Measurements from ENCODE around the gene DNHD1. TPM values are rescaled to one million over a fixed set of nuclear protein-coding genes. Genes with fewer than 3 reads are reported as not detected.
A peak's percentile ranks its signal among the peaks of the same experiment; 100 is the strongest.

Gene DNHD1
- total RNA-seq, 4 donors from 2014 or later, result 1.3 to 11.8 (median 7.7) TPM

GRCh38 chr11:6498121-6498520, 1.0 kb downstream of the DNHD1 start:
- Histone ChIP-seq H3K27ac (no peak overlapping the region), H3K36me3 (peaks cover 0 to 60% (median 0%) of the 10 kb centered on the region in 3 donors), H3K9me3 (no peaks in the 10 kb centered on the region), H3K4me1 (peaks cover 0 to 16% (median 0%) of the 10 kb centered on the region in 3 donors), H3K27me3 (no peaks in the 10 kb centered on the region), H3K4me3 (no peak overlapping the region)
- no peak for DNase-seq
- TF ChIP-seq POLR2A (IDR thresholded peaks at IDR 0.05) (no peak), CTCF (IDR thresholded peaks at IDR 0.05) (no peak)
- intact Hi-C loops (cut with DNase I), result loop anchor here (10.0 kb wide), 1 partner anchor 273 kb away; no protein-coding TSS in a partner anchor
- 38 to 80% methylated on average over 2 to 4 of the region's 7 CpGs for WGBS, 2 donors

- Histone ChIP-seq H3K9me3 (no peaks in the 10 kb centered on the region), H3K4me3 (no peak overlapping the region), H3K4me1 (peaks cover 0 to 16% (median 0%) of the 10 kb centered on the region in 3 donors), H3K36me3 (peaks cover 0 to 60% (median 0%) of the 10 kb centered on the region in 3 donors), H3K27ac (no peak overlapping the region), H3K27me3 (no peaks in the 10 kb centered on the region)
- TF ChIP-seq CTCF (IDR thresholded peaks at IDR 0.05), result no peak
- no peak for TF ChIP-seq POLR2A (IDR thresholded peaks at IDR 0.05)
- intact Hi-C loops (cut with DNase I), result loop anchor here (10.0 kb wide), 1 partner anchor 274 kb away; no protein-coding TSS in a partner anchor
- 90% methylated on average over 2 of the region's 5 CpGs; no CpG with 5 or more reads in 1 of the 2 donors for WGBS, 2 donors
- DNase-seq, result no peak
These were observed 1.5 kb downstream of the DNHD1 start for GRCh38 chr11:6498544-6498943.

GRCh38 chr11:6502382-6502781, 5.3 kb downstream of the DNHD1 start:
- H3K9me3 ChIP-seq, result no peaks in the 10 kb centered on the region
- no peak overlapping the region for H3K4me3 ChIP-seq
- 94 to 96% methylated on average over 3 of the region's 3 CpGs for WGBS, 2 donors
- DNase-seq, result no peak
- H3K36me3 ChIP-seq, result peaks cover 0 to 54% (median 0%) of the 10 kb centered on the region in 3 donors
- intact Hi-C loops (cut with DNase I), result loop anchor here (10.0 kb wide), 2 partner anchors 58 to 128 kb away; partner anchors contain the start of gene HPX
- H3K27me3 ChIP-seq, result no peaks in the 10 kb centered on the region
- H3K27ac ChIP-seq, result no peak overlapping the region
- H3K4me1 ChIP-seq, result peaks cover 0 to 21% (median 0%) of the 10 kb centered on the region in 3 donors
- TF ChIP-seq POLR2A (IDR thresholded peaks at IDR 0.05) (no peak), CTCF (IDR thresholded peaks at IDR 0.05) (no peak)

- H3K9me3 ChIP-seq, result no peaks in the 10 kb centered on the region
- 73 to 77% methylated on average over 3 of the region's 3 CpGs for WGBS, 2 donors
- H3K4me1 ChIP-seq, result peaks cover 0 to 11% (median 0%) of the 10 kb centered on the region in 3 donors
- no peak for DNase-seq
- intact Hi-C loops (cut with DNase I), result loop anchor here (10.0 kb wide), 2 partner anchors 59 to 129 kb away; partner anchors contain the start of gene HPX
- H3K27ac ChIP-seq, result no peak overlapping the region
- H3K36me3 ChIP-seq, result peaks cover 0 to 45% (median 0%) of the 10 kb centered on the region in 3 donors
- TF ChIP-seq CTCF (IDR thresholded peaks at IDR 0.05) (no peak), POLR2A (IDR thresholded peaks at IDR 0.05) (no peak)
- H3K27me3 ChIP-seq, result no peaks in the 10 kb centered on the region
- H3K4me3 ChIP-seq, result no peak overlapping the region
These were observed 7.1 kb downstream of the DNHD1 start for GRCh38 chr11:6504166-6504565.

- Histone ChIP-seq H3K36me3 (peaks cover 0 to 57% (median 0%) of the 10 kb centered on the region in 3 donors), H3K9me3 (no peaks in the 10 kb centered on the region), H3K27me3 (no peaks in the 10 kb centered on the region), H3K4me1 (peaks cover 0 to 5% (median 0%) of the 10 kb centered on the region in 3 donors), H3K27ac (no peak overlapping the region), H3K4me3 (no peak overlapping the region)
- TF ChIP-seq POLR2A (IDR thresholded peaks at IDR 0.05) (no peak), CTCF (IDR thresholded peaks at IDR 0.05) (peak; percentile 48 to 81 (median 64))
- intact Hi-C loops (cut with DNase I), result loop anchor here (10.0 kb wide), 2 partner anchors 61 to 131 kb away; partner anchors contain the start of gene HPX
- WGBS, 2 donors, result 48 to 61% methylated on average over 2 of the region's 2 CpGs
- no peak for DNase-seq
These were observed 8.6 kb downstream of the DNHD1 start for GRCh38 chr11:6505577-6506240.
